Measurements from ENCODE around the gene ANK3.

GRCh38 chr10:60169111-60169510 lies 220.6 kb downstream of the ANK3 start:
- no peak for TF ChIP-seq POLR2AphosphoS5 (IDR thresholded peaks at IDR 0.05)
- no peak for TF ChIP-seq CTCF (IDR thresholded peaks at IDR 0.05; ENCODE audit: poor library complexity, severe bottlenecking)
- no peak for TF ChIP-seq RAD21 (conservative IDR thresholded peaks at IDR 0.05)
- no peak for TF ChIP-seq SMC3 (conservative IDR thresholded peaks at IDR 0.05; ENCODE audit: poor library complexity)
- no peak for TF ChIP-seq EZH2 (IDR thresholded peaks at IDR 0.05; ENCODE audit: borderline replicate concordance, insufficient read depth, low read length, poor library complexity, severe bottlenecking)
